Gastroesophageal sphincter (tissue), 3 donors: ENCODE data around the gene FAM83F.

ENCODE experiments used
- CTCF ChIP-seq, 4 experiments: fragments of 200-600 bp in 2 of 4; fragments of 450-650 bp in 2 of 4; sonication (generic) in 1 of 4; IDR thresholded peaks; one replicate each; pipeline ENCODE4 v1.5.1; 2017 to 2019; ENCODE audit warnings: antibody characterized with exemption in 4 of 4, mild to moderate bottlenecking in 2 of 4, moderate library complexity in 2 of 4
- POLR2A ChIP-seq, 2 donors: fragments of 450-650 bp; IDR thresholded peaks; one replicate each; pipeline ENCODE4 v1.6.1; 2017; ENCODE audit warnings: antibody characterized with exemption in 2 of 2, mild to moderate bottlenecking in 2 of 2, moderate library complexity in 1 of 2

- TF ChIP-seq CTCF (IDR thresholded peaks at IDR 0.05) (no peak), POLR2A (IDR thresholded peaks at IDR 0.05) (no peak)
Observed at GRCh38 chr22:40025856-40026255, 31.1 kb downstream of the FAM83F start.
